ENCODE measurements around the gene ULK1.
"Not testable (repeated sequence)": the region's sequence is repeated elsewhere in the genome, so short reads cannot be mapped to it uniquely, and the experiment has no call there.

ULK1 gene

DNA sequence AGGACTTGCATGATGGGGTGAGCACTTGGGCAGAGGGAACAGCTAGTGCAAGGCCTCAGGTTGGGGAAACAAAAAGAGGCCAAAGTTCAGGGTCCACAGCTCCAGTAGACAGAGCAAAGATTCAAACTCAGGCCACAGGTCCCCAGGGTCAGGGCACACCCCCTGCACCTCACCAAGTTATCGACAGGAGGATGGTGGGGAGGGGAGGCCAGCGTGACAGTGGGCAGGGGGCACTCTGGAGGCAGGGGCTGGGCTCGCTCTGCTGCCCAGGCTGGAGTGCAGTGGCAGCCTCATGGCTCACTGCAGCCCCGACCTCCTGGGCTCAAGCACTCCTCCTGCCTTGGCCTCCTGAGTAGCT lies 32.4 kb upstream of the ULK1 start:
- no peak for DNase-seq (ENCODE audit: low read depth)

DNA sequence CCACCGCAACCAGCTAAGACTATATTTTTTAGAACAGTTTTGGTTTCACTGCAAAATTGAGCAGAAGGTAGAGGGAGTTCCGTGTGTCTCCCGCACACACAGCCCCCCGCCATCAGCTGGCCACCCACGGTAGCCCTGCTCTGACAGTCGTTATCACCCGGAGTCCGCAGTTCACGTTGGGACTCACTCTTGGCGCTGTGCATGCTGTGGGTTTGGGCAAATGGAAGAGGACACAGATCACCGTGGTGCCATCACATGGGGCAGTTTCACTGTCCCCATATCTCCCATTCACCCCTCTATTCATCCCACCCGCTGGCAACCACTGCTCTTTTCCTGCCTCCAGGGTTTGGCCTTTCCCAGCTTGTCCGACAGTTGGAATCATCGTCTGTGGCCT lies 31.8 kb upstream of the ULK1 start:
- no peak for DNase-seq (ENCODE audit: low read depth)

DNA sequence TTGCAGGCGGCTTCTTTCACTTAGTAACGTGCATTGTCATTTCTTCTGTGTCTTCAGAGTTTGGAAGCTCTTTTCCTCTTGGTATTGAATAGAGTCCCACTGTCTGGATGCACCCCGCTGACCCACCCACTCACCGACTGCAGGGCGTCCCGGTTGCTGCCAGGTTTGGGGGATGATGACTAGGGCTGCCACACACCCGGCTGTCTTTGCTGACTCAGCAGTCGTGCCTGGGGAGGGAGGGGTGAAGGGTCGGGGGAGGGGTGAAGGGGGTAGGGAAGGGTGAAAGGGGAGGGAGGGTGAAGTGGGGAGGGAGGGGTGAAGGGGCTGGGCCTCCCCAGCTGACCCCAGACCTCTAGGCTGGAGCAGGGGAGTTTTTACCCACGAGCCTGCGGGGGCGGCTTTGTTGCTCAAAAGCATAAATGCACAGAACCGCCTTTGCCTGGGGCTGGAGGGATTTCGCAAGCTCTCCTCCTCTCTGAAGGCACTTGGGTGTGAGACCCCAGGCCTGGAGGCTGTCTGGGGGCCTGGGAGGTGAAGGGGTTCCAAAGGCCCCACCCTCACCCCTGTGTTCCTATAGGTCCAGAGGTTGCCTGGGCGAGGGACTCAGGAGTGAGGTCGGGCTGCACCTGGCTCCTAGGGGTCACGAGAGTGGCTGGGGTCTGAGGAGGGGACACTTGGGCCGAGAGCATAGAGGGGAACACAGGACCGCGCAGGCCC lies 31.3 kb upstream of the ULK1 start:
- DNase-seq (ENCODE audit: low read depth), result no peak

DNA sequence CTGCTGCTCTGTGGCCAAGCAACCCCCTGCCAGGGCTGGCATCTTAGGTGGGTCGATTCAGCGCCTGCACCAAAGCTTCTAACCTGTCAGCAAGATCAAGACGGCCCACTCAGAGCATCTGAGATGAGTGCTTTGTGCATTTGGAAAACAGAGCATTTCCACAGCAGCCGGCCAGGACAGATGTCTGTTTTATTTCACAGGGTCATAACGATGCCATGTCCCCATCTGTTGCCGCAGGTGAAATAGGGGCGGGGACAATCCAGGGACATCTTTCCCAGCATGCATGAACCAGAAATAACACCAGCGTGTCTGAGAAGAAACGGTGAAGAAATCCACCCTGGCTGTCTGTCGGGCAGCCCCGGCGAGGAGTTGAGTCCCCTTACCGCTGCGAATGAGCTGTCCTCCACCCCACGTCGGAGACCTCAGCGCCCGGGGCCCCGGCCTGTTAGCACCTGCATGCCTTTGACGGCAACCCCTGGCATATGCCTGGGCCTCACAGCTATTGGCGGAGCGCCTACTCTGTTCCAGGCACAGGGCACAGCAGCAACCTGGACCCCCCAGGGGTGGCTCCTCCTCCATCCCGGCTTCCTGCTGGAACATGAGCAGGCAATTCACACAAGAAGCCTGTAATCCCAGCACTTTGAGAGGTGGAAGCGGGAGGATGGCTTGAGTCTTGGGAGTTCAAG lies 30.6 kb upstream of the ULK1 start:
- DNase-seq (ENCODE audit: low read depth), result no peak

DNA sequence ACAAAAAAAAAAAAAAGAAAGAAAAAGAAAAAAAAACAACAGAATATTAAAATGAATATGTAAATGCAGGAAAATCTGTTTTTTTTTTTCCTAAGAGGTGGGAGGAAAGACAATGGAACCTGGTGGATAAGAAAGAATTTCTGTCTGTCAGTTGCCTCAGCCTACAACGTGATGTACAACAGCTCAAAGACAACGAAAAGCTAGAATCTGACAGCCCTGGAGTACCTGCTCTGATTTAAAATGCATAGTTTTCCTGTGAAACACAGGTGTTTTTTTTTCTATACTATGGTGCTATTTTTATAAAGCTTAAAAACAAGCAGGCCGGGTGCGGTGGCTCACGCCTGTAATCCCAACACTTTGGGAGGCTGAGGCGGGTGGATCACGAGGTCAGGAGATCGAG lies 30.0 kb upstream of the ULK1 start:
- no peak for DNase-seq (ENCODE audit: low read depth)

DNA sequence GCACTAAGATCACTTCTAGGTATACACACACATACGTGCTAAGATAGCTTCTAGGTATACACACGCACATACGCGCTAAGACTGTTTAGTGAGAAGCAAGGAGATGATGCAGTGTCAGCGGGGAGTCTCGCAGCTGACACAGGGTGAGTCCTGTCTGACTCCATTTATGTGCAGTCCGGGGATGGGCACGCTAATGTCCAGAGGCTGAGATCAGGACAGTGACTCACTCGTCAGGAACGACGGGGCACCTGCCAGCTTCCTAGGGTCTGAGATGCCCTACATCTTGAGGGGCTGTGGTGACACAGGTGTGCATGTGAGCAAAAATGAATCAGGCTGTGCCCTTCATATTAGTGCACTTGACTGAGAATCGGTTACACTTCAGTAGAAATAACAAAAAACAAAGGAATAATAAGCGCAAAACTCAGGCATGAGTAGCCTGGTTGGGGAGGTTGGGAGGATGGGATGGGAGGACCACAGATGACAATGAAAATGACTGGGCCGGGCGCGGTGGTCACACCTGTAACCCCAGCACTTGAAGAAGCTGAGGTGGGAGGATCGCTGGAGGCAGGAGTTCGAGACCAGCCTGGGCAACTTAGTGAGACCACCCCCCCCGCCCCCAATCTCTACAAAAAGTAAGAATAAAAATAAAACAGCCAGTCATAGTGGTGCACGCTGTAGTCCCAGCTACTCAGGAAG lies 29.1 kb upstream of the ULK1 start:
- DNase-seq (ENCODE audit: low read depth), result no peak

DNA sequence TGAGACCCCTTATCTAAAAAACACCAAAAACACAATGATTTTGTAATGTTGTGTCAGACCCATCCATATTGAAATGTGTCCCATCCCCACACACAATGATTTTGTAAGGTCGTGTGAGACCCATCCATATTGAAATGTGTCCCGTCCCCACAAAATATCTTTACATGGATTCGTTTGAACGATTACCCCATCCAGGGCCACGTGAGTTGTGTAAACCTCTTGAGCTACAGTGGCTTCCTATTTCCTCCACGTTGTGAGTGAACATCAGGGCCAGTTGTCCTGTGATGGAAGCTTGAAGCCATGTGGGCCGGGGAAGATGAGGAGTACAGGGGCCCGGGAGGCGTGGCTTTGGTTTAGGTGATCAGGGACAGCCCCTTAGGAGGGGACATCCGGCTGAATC lies 27.0 kb upstream of the ULK1 start:
- DNase-seq (ENCODE audit: low read depth), result no peak

DNA sequence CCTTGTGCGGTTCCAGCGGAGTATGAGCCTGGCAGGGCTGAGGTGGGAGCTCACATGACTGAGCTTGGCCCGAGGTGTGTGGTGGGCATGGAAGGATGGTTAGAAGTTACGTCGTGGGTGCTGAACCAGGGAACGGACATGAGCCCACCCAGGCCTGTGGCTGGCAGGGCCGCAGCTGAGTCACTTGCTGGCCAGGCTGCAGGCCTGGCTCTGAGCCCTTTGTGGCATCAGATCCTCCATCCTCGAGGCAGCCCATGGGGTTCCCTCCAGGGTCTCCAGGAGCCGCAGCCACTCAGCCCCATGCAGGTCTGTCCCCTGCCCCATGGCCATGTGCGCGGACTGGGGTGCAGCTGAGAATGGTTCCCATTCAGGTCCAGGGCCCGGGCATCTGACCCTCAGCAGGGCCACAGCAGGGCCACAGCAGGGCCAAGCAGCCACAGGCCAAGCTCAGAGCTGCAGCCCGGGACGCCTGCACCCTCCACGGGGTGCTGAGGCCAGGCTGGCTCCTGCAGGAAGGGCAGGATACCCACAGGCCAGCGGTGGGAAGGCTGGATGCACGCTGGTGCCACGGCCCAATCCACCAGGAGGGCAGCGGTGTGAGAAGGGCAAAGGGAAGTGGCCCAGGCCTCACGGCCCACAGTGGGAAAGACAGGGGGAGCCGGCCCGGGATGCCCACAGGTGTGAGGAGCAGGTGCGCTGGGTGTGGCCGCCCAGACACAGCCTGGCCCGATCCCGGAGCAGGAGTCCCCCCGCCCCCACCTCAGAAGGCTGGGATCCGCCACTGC lies 26.3 kb upstream of the ULK1 start:
- no peak for DNase-seq (ENCODE audit: low read depth)

DNA sequence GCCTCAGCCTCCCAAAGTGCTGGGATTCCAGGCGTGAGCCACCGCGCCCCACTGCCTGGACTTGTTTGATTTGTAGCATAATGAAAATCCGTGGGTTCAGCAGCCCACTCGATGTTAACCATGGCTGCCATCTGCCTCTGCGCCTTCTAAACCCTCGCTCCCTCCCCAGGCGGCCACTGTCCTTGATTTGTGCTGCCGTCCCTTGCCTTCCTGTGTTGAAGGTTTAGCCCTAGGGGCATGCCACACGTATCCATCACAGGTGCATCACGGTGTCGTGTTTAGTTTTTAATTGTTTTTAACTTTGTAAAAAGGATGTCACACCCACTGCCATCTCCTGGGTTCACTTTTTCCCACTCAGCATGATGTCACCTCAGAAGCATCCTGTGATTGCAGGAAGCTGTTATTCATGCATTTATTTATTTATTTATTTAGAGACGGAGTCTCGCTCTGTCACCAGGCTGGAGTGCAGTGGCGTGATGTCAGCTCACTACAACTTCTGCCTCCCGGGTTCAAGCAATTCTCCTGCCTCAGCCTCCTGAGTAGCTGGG lies 24.5 kb upstream of the ULK1 start:
- DNase-seq (ENCODE audit: low read depth), result no peak

DNA sequence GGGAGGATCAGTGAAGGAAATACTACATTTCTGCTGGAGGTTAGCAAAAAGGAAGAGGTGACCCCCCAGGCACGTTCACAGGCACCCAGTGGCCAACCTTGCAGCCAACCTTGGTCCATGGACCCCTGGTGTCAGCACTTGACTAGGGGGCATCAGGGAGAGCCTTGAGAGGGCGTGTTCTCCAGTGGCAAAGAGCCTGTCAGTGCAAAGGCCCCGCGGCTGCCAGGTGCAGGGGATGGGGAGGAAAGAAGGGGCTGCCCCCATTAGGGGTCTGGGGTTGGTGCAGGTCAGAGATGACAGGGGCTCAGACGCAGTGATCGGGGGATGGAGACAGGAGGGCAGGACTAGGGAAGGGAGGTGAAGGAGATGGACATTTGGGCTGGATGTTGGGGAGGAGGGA lies 22.7 kb upstream of the ULK1 start:
- no peak for DNase-seq (ENCODE audit: low read depth)

DNA sequence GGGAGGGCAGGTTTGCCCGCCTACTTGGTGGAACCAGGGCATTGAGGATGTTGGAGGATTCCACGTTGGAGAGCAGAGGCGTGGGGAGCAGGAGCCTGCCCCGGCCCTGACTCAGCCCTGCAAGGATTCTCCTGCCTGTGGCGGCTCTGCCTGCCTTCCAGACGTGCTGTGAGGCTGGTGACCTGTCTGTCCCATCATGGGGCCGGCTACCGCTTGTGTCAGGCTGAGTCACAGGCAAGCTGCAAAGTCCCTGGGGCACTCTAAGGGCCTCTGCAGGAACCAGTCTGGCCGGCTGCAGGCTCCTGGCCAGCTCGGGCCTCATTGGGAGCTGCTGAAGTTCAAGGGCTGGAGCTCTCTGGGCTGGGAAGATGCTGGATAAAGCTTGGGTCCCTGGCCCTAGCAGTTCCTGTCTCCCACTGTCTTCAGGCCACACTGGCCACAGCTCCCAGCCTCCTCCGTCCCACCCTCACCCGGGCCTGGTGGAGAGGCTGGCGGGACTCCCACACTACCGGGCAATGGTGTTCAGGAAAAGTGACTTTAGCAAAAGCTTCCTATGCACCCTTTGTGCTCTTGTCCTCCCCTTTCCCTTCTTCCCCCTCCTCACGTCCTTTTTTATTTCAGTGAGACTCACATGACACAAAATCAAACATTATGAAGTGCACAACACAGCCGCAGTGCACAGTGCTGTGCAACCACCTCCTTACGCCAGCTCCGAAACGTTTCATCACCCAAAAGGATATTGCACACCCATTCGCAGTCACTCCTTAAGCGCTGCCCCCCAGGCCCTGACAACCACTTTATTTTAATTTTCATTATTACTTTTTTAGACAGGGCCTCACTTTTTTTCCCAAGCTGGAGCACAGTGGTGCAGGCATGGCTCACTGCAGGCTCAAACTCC lies 22.0 kb upstream of the ULK1 start:
- DNase-seq (ENCODE audit: low read depth), result no peak

DNA sequence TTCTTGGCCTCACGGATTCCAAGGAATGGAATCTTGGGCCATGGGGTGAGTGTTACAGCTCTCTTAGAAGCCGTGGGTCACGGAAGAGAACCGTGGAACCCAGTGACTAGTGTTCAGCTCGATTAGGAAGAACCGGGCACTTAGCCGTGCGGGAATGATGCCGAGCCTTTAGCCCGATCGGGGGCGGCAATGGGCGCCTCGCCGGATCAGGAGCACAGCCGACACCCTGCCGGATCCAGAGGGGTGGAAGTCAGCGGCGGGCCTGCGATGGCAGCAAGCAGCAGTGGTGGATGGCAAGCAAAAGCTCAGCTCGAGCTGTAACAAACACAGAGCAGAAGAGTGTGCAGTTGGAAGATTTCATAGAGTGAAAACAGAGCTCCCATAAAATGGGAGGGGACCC lies 21.1 kb upstream of the ULK1 start:
- no peak for DNase-seq (ENCODE audit: low read depth)

DNA sequence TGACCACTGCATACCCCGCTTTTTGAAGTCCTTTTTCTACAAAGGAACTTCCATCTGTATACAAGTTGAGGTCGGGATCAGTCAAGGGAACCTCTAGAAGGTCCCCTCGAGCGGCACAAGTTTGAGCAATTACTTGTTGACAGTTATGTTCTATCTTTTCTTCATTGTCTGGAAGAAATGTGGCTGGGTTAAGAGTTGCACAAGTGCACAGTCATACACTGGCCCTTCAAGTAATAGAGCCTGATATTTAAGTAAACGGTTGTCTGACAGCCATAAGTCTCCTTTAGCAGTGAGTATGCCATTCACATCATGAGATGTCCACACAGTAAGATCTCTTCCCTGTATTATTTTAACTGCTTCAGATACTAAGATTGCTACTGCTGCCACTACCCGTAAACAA lies 19.4 kb upstream of the ULK1 start:
- DNase-seq (ENCODE audit: low read depth), result not testable (repeated sequence)

DNA sequence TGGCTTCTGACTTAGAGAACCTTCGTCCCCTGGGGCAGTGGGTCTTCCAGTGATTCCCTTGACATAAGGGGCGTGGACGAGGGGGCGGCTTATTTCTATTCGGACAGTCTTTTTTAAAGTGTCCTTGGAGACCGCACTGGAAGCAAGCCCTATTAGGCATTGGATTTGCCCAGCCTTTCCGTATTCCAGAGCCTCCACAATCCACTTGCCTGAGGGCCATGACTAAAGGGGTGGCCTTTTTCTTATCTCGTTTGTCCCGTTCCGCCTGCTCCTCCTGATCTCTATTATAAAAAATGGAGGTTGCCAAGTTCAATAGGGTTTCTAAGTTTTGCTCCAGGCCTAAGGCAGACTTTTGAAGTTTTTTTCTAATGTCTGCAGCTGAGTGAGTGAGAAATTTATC lies 17.2 kb upstream of the ULK1 start:
- DNase-seq (ENCODE audit: low read depth), result not testable (repeated sequence)

DNA sequence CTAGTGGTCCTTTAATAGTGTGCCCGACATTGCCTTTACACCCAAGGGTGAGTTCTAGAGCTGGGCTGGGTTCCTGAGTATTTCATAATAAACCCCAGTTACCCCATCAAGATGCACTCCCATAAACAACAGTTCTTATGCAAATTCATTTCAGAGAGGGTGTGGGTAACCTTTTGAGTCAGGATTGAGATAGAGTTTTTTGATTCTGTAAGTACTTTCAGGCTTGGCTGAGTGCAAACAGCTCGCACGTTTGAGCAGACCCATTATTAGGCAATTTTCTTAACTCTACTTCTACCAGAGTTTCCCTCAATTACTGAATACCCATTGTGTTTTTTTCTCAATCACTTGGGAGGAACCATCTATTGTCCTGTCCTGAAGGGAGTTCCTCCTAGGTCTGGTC lies 16.0 kb upstream of the ULK1 start:
- not testable (repeated sequence) for DNase-seq (ENCODE audit: low read depth)

DNA sequence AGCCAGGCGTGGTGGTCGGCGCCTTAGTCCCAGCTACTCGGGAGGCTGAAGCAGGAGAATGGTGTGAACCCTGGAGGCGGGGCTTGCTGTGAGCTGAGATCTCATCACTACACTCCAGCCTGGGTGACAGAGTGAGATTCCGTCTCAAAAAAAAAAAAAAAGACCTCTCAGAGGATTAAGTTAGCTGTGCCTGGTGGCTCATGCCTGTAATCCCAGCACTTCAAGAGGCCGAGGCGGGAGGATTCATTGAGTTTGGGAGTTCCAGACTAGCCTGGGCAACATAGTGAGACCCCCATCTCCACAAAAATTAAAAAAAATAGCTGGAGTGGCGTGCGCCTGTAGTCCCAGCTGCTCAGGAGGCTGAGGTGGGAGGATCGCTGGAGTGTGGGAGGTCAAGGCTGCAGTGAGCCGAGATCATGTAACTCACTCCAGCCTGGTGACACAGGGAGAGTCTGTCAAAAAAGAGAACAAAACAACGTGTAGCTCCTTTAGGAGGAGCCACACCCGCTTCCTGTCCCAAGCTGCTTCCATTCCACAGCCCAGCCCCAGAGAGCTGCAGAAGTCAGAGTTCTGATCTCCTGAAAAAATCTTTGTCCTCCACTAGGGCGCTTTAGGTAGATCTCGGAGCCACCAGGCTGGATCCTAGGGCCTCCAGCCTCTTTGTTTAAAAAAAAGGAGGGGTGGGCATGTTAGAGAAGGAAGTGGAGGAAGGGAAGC lies 11.5 kb upstream of the ULK1 start:
- DNase-seq (ENCODE audit: low read depth), result no peak

DNA sequence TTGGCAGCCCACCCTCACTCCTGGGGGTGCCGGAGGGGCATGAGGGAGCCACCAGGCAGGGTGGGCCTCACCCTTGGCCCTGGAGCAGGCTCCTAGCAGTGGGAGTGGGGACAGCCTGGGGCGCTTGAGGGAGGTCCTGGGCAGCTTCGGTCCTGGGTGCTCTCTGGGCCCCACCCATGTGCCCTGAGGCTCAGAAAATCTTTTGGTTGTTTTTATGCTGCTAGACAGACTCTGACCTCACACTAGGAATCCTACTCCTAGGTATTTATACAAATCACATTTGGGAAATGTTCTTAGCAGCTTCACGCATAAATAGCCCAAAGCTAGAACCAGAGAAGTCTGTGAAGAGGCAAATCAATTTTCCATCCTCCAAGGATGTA lies 10.9 kb upstream of the ULK1 start:
- no peak for DNase-seq (ENCODE audit: low read depth)

DNA sequence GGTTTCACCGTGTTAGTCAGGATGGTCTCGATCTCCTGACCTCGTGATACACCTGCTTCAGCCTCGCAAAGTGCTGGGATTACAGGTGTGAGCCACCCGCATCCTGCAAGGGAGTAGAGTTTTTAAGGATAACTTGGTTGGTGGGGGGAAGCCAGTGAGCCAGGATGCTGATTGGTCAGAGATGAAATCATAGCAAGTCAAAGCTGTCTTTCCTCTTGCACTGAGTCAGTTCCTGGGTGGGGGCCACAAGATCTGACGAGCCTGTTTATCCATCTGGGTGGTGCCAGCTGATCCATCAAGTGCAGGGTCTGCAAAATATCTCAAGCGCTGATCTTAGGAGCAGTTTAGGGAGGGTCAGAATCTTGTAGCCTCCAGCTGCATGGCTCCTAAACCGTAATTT lies 9.3 kb upstream of the ULK1 start:
- not testable (repeated sequence) for DNase-seq (ENCODE audit: low read depth)

DNA sequence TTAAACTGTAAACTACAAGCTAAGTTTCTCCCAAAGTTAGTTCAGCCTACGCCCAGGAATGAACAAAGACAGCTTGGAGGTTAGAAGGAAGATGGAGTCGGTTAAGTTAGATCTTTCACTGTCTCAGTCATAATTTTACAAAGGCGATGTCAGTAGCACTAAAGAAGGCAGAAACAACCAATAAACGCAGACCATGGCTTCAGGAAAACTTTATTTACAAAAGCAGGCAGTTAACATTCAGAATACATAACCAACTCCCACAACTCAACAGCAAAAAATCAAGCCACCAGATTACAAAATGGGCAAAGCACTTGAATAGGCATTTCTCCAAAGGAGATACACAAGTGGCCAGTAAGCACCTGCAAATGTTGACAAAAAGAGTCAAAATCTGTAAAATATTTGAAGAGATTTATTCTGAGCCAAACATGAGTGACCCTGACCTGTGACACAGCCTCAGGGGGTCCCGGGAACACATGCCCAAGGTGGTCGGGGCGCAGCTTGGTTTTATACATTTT lies 8.8 kb upstream of the ULK1 start:
- no peak for DNase-seq (ENCODE audit: low read depth)

DNA sequence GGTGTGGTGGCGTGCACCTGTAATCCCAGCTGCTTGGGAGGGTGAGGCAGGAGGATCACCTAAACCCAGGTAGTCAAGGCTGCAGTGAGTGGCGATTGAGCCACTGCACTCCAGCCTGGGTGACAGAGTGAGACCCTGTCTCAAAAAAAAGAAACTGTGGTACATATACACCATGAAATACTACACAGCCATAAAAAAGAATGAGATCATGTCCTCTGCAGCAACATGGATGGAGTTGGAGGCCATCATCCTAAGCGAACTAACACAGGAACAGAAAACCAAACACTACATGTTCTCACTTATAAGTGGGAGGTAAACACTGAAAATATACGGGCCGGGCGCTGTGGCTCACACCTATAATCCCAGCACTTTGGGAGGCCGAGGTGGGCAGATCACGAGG lies 2.7 kb upstream of the ULK1 start:
- DNase-seq (ENCODE audit: low read depth), result not testable (repeated sequence)
